B cell (primary cell): ENCODE data around the gene TBK1.

Source experiments
- CTCF ChIP-seq: fragments of 200-600 bp; IDR thresholded peaks from one replicate; pipeline ENCODE4 v1.8.0; 2022; ENCODE audit warnings: antibody characterized with exemption, mild to moderate bottlenecking
- EZH2 ChIP-seq: IDR thresholded peaks from 2 replicates; pipeline ENCODE4 v1.6.1; 2012; ENCODE audit warnings: borderline replicate concordance, low read depth, mild to moderate bottlenecking, moderate library complexity, low read length; ENCODE audit not compliant: insufficient read depth, poor library complexity, severe bottlenecking

DNA sequence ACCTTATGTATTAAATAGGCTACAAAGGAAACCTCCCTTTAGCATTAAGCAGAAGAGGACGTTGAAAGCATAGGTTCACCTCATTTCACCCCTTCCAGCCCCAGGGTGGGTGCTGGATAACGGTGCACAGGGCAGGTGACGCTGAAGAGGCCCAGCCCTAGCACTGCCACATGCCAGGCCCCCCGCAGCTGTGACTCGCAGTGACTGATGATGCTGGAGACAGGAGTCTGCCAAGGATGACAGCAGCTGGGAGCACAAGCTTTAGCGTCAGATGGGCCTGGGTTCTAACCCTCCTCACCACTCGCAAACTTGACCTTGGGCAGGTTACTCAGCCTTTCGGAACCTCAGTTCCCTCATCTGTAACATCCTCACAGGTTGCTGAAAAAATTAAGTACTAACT lies 76.7 kb downstream of the TBK1 start:
- TF ChIP-seq CTCF (no peak), EZH2 (no peak)
